Uterus (tissue), 2 donors: ENCODE results near the gene PPBP.

Source experiments
- CTCF ChIP-seq, 4 experiments: fragments of 200-600 bp in 2 of 4; fragments of 450-650 bp in 2 of 4; sonication (generic) in 2 of 4; IDR thresholded peaks; one replicate each; pipeline ENCODE4 v1.5.1; 2016 to 2019; ENCODE audit warnings: antibody characterized with exemption in 4 of 4, mild to moderate bottlenecking in 2 of 4, moderate library complexity in 1 of 4
- POLR2A ChIP-seq, 2 donors: fragments of 450-650 bp; IDR thresholded peaks; one replicate each; pipeline ENCODE4 v1.6.1; 2016; ENCODE audit warnings: antibody characterized with exemption in 2 of 2, mild to moderate bottlenecking in 1 of 2, moderate library complexity in 1 of 2

GRCh38 chr4:73989928-73990327 is 1.9 kb upstream of the PPBP start:
- no peak for TF ChIP-seq CTCF (IDR thresholded peaks at IDR 0.05)
- TF ChIP-seq POLR2A (IDR thresholded peaks at IDR 0.05) = no peak
